Measurements from ENCODE around the gene TMPRSS4. TPM values are rescaled to one million over a fixed set of nuclear protein-coding genes. Genes with fewer than 3 reads are reported as not detected.

Gene TMPRSS4
- total and polyA plus RNA-seq, 9 donors = 0.07 to 5.2 (median 0.25) TPM; not detected in 1

- H3K9me3 ChIP-seq (replicated peaks; ENCODE audit: control insufficient read depth, low read depth, low read length) = no peaks in the 10 kb centered on the region
- no peak for DNase-seq
- WGBS (ENCODE audit: insufficient coverage) = 84% methylated on average over 6 of the region's 6 CpGs
- H3K4me3 ChIP-seq (ENCODE audit: low read length) = no peak overlapping the region
- no peak overlapping the region for H3K27ac ChIP-seq (ENCODE audit: low read length)
- no peaks in the 10 kb centered on the region for H3K36me3 ChIP-seq (ENCODE audit: control insufficient read depth, insufficient read depth, low read length)
- no peaks in the 10 kb centered on the region for H3K4me1 ChIP-seq (ENCODE audit: control insufficient read depth, insufficient read depth, low read length)
- peaks cover 6% of the 10 kb centered on the region for H3K27me3 ChIP-seq (ENCODE audit: control insufficient read depth, insufficient read depth, low read length)
Observed at GRCh38 chr11:118104491-118104890, 27.6 kb downstream of the TMPRSS4 start.

- 50% methylated on average over 1 of the region's 4 CpGs for WGBS (ENCODE audit: insufficient coverage)
- H3K4me3 ChIP-seq (ENCODE audit: low read length) = no peak overlapping the region
Observed at GRCh38 chr11:118105657-118106305, 28.9 kb downstream of the TMPRSS4 start.

GRCh38 chr11:118106789-118107335, 30.0 kb downstream of the TMPRSS4 start:
- no peaks in the 10 kb centered on the region for H3K36me3 ChIP-seq (ENCODE audit: control insufficient read depth, insufficient read depth, low read length)
- peaks cover 6% of the 10 kb centered on the region for H3K27me3 ChIP-seq (ENCODE audit: control insufficient read depth, insufficient read depth, low read length)
- no peak overlapping the region for H3K4me3 ChIP-seq (ENCODE audit: low read length)
- no peaks in the 10 kb centered on the region for H3K9me3 ChIP-seq (replicated peaks; ENCODE audit: control insufficient read depth, low read depth, low read length)
- H3K4me1 ChIP-seq (ENCODE audit: control insufficient read depth, insufficient read depth, low read length) = no peaks in the 10 kb centered on the region
- H3K27ac ChIP-seq (ENCODE audit: low read length) = no peak overlapping the region
- DNase-seq = no peak
- no CpG with 5 or more reads among the region's 2 CpGs for WGBS (ENCODE audit: insufficient coverage)

More at GRCh38 chr11:118105657-118106305, 28.9 kb downstream of the TMPRSS4 start:
- no peaks in the 10 kb centered on the region for H3K9me3 ChIP-seq (replicated peaks; ENCODE audit: control insufficient read depth, low read depth, low read length)
- peaks cover 7% of the 10 kb centered on the region for H3K27me3 ChIP-seq (ENCODE audit: control insufficient read depth, insufficient read depth, low read length)
- H3K4me1 ChIP-seq (ENCODE audit: control insufficient read depth, insufficient read depth, low read length) = no peaks in the 10 kb centered on the region
- no peak for DNase-seq
- no peak overlapping the region for H3K27ac ChIP-seq (ENCODE audit: low read length)
- no peaks in the 10 kb centered on the region for H3K36me3 ChIP-seq (ENCODE audit: control insufficient read depth, insufficient read depth, low read length)

- Histone ChIP-seq H3K4me1 (ENCODE audit: control insufficient read depth, insufficient read depth, low read length) (no peaks in the 10 kb centered on the region), H3K4me3 (ENCODE audit: low read length) (no peak overlapping the region), H3K27ac (ENCODE audit: low read length) (no peak overlapping the region), H3K36me3 (ENCODE audit: control insufficient read depth, insufficient read depth, low read length) (no peaks in the 10 kb centered on the region), H3K9me3 (replicated peaks; ENCODE audit: control insufficient read depth, low read depth, low read length) (no peaks in the 10 kb centered on the region), H3K27me3 (ENCODE audit: control insufficient read depth, insufficient read depth, low read length) (peaks cover 6% of the 10 kb centered on the region)
- no peak for DNase-seq
- WGBS (ENCODE audit: insufficient coverage) = 48% methylated on average over 5 of the region's 5 CpGs
Observed at GRCh38 chr11:118108513-118108912, 31.6 kb downstream of the TMPRSS4 start.

- Histone ChIP-seq H3K4me3 (ENCODE audit: low read length) (no peak overlapping the region), H3K9me3 (replicated peaks; ENCODE audit: control insufficient read depth, low read depth, low read length) (no peaks in the 10 kb centered on the region), H3K4me1 (ENCODE audit: control insufficient read depth, insufficient read depth, low read length) (no peaks in the 10 kb centered on the region), H3K27ac (ENCODE audit: low read length) (no peak overlapping the region), H3K27me3 (ENCODE audit: control insufficient read depth, insufficient read depth, low read length) (peaks cover 4% of the 10 kb centered on the region), H3K36me3 (ENCODE audit: control insufficient read depth, insufficient read depth, low read length) (no peaks in the 10 kb centered on the region)
- no peak for DNase-seq
- WGBS (ENCODE audit: insufficient coverage) = 100% methylated on average over 1 of the region's 2 CpGs
Observed at GRCh38 chr11:118109231-118109630, 32.4 kb downstream of the TMPRSS4 start.

- WGBS (ENCODE audit: insufficient coverage) = 41% methylated on average over 3 of the region's 8 CpGs
- no peak for DNase-seq
- H3K9me3 ChIP-seq (replicated peaks; ENCODE audit: control insufficient read depth, low read depth, low read length) = no peaks in the 10 kb centered on the region
- H3K27me3 ChIP-seq (ENCODE audit: control insufficient read depth, insufficient read depth, low read length) = peaks cover 4% of the 10 kb centered on the region
- no peak overlapping the region for H3K27ac ChIP-seq (ENCODE audit: low read length)
- H3K4me3 ChIP-seq (ENCODE audit: low read length) = no peak overlapping the region
- no peaks in the 10 kb centered on the region for H3K4me1 ChIP-seq (ENCODE audit: control insufficient read depth, insufficient read depth, low read length)
- H3K36me3 ChIP-seq (ENCODE audit: control insufficient read depth, insufficient read depth, low read length) = no peaks in the 10 kb centered on the region
Observed at GRCh38 chr11:118111019-118111743, 34.3 kb downstream of the TMPRSS4 start.

- 78% methylated on average over 5 of the region's 6 CpGs for WGBS (ENCODE audit: insufficient coverage)
- no peaks in the 10 kb centered on the region for H3K36me3 ChIP-seq (ENCODE audit: control insufficient read depth, insufficient read depth, low read length)
- no peak for DNase-seq
- peaks cover 4% of the 10 kb centered on the region for H3K27me3 ChIP-seq (ENCODE audit: control insufficient read depth, insufficient read depth, low read length)
- H3K4me3 ChIP-seq (ENCODE audit: low read length) = no peak overlapping the region
- H3K27ac ChIP-seq (ENCODE audit: low read length) = no peak overlapping the region
- H3K4me1 ChIP-seq (ENCODE audit: control insufficient read depth, insufficient read depth, low read length) = no peaks in the 10 kb centered on the region
- H3K9me3 ChIP-seq (replicated peaks; ENCODE audit: control insufficient read depth, low read depth, low read length) = no peaks in the 10 kb centered on the region
Observed at GRCh38 chr11:118111744-118112035, 34.8 kb downstream of the TMPRSS4 start.

GRCh38 chr11:118112711-118113430, 36.0 kb downstream of the TMPRSS4 start:
- no peaks in the 10 kb centered on the region for H3K9me3 ChIP-seq (replicated peaks; ENCODE audit: control insufficient read depth, low read depth, low read length)
- 77% methylated on average over 4 of the region's 11 CpGs for WGBS (ENCODE audit: insufficient coverage)
- H3K27ac ChIP-seq (ENCODE audit: low read length) = no peak overlapping the region
- no peaks in the 10 kb centered on the region for H3K36me3 ChIP-seq (ENCODE audit: control insufficient read depth, insufficient read depth, low read length)
- DNase-seq = no peak
- no peaks in the 10 kb centered on the region for H3K4me1 ChIP-seq (ENCODE audit: control insufficient read depth, insufficient read depth, low read length)
- no peak overlapping the region for H3K4me3 ChIP-seq (ENCODE audit: low read length)
- peaks cover 7% of the 10 kb centered on the region for H3K27me3 ChIP-seq (ENCODE audit: control insufficient read depth, insufficient read depth, low read length)

GRCh38 chr11:118114266-118114665, 37.4 kb downstream of the TMPRSS4 start:
- H3K9me3 ChIP-seq (replicated peaks; ENCODE audit: control insufficient read depth, low read depth, low read length) = no peaks in the 10 kb centered on the region
- no peak overlapping the region for H3K27ac ChIP-seq (ENCODE audit: low read length)
- H3K36me3 ChIP-seq (ENCODE audit: control insufficient read depth, insufficient read depth, low read length) = no peaks in the 10 kb centered on the region
- H3K27me3 ChIP-seq (ENCODE audit: control insufficient read depth, insufficient read depth, low read length) = peaks cover 7% of the 10 kb centered on the region
- H3K4me3 ChIP-seq (ENCODE audit: low read length) = no peak overlapping the region
- H3K4me1 ChIP-seq (ENCODE audit: control insufficient read depth, insufficient read depth, low read length) = no peaks in the 10 kb centered on the region
- WGBS (ENCODE audit: insufficient coverage) = no CpG with 5 or more reads among the region's 1 CpG
- no peak for DNase-seq

- H3K4me3 ChIP-seq (ENCODE audit: low read length) = no peak overlapping the region
- H3K4me1 ChIP-seq (ENCODE audit: control insufficient read depth, insufficient read depth, low read length) = no peaks in the 10 kb centered on the region
- no peak overlapping the region for H3K27ac ChIP-seq (ENCODE audit: low read length)
- 81% methylated on average over 6 of the region's 7 CpGs for WGBS (ENCODE audit: insufficient coverage)
- no peak for DNase-seq
- H3K36me3 ChIP-seq (ENCODE audit: control insufficient read depth, insufficient read depth, low read length) = no peaks in the 10 kb centered on the region
- H3K9me3 ChIP-seq (replicated peaks; ENCODE audit: control insufficient read depth, low read depth, low read length) = no peaks in the 10 kb centered on the region
- H3K27me3 ChIP-seq (ENCODE audit: control insufficient read depth, insufficient read depth, low read length) = peaks cover 5% of the 10 kb centered on the region
Observed at GRCh38 chr11:118115048-118115447, 38.2 kb downstream of the TMPRSS4 start.
